Trophoblast cell (in vitro differentiated cells and primary cell): ENCODE results near the gene INSYN2B.
"Not testable (repeated sequence)": the region's sequence is repeated elsewhere in the genome, so short reads cannot be mapped to it uniquely, and the experiment has no call there.

Experiments used
- DNase-seq, 2 donors: peaks; one replicate each; pipeline ENCODE4 v3.0.0-alpha.2; 2016
- H2AFZ ChIP-seq: 2 replicates; pipeline ENCODE4 v1.6.1; 2013; ENCODE audit warnings: low read length, moderate library complexity, mild to moderate bottlenecking; ENCODE audit not compliant: insufficient read depth, poor library complexity
- H2AK5ac ChIP-seq: 2 replicates; pipeline ENCODE4 v1.6.1; 2013; ENCODE audit warnings: mild to moderate bottlenecking, low read length
- H2BK120ac ChIP-seq: 2 replicates; pipeline ENCODE4 v1.6.1; 2013; ENCODE audit warnings: low read length, mild to moderate bottlenecking, moderate library complexity; ENCODE audit not compliant: insufficient read depth, poor library complexity
- H2BK12ac ChIP-seq: 2 replicates; pipeline ENCODE4 v1.6.1; 2013; ENCODE audit warnings: mild to moderate bottlenecking, low read length, moderate library complexity
- H2BK5ac ChIP-seq: 2 replicates; pipeline ENCODE4 v1.6.1; 2013; ENCODE audit warnings: low read length, low read depth, moderate library complexity, mild to moderate bottlenecking; ENCODE audit not compliant: poor library complexity
- H3K14ac ChIP-seq: 2 replicates; pipeline ENCODE4 v1.6.1; 2013; ENCODE audit warnings: mild to moderate bottlenecking, low read length
- H3K18ac ChIP-seq: 2 replicates; pipeline ENCODE4 v1.6.1; 2013; ENCODE audit warnings: mild to moderate bottlenecking, low read length
- H3K23ac ChIP-seq: 2 replicates; pipeline ENCODE4 v1.6.1; 2013; ENCODE audit warnings: low read length
- H3K27ac ChIP-seq: 2 replicates; pipeline ENCODE4 v1.5.1; 2013; ENCODE audit warnings: low read depth, mild to moderate bottlenecking, inconsistent platforms, low read length, moderate library complexity
- H3K27me3 ChIP-seq: 2 replicates; pipeline ENCODE4 v1.6.1; 2013; ENCODE audit warnings: inconsistent platforms, mild to moderate bottlenecking, low read length, moderate library complexity; ENCODE audit not compliant: insufficient read depth
- H3K36me3 ChIP-seq, 2 experiments: 1 replicate in 1 of 2; 2 replicates in 1 of 2; pipeline ENCODE4 v1.6.1; 2013; ENCODE audit warnings: low read length in 2 of 2, mild to moderate bottlenecking in 2 of 2, moderate library complexity in 1 of 2; ENCODE audit not compliant: insufficient read depth in 2 of 2, control insufficient read depth in 1 of 2
- H3K4ac ChIP-seq: 2 replicates; pipeline ENCODE4 v1.6.1; 2013; ENCODE audit warnings: low read depth, mild to moderate bottlenecking, low read length, moderate library complexity
- H3K4me1 ChIP-seq, 2 experiments: 1 replicate in 1 of 2; 2 replicates in 1 of 2; pipeline ENCODE4 v1.6.1; 2013; ENCODE audit warnings: low read length in 2 of 2, mild to moderate bottlenecking in 2 of 2, moderate library complexity in 1 of 2; ENCODE audit not compliant: insufficient read depth in 2 of 2, control insufficient read depth in 1 of 2
- H3K4me2 ChIP-seq: 2 replicates; pipeline ENCODE4 v1.6.1; 2013; ENCODE audit warnings: inconsistent platforms, mild to moderate bottlenecking, low read length, moderate library complexity
- H3K4me3 ChIP-seq: 2 replicates; pipeline ENCODE4 v1.5.1; 2013; ENCODE audit warnings: mild to moderate bottlenecking, low read depth, low read length, inconsistent platforms
- H3K79me1 ChIP-seq: one replicate; pipeline ENCODE4 v1.6.1; 2013; ENCODE audit warnings: low read length
- H3K79me2 ChIP-seq: 2 replicates; pipeline ENCODE4 v1.6.1; 2013; ENCODE audit warnings: low read length, mild to moderate bottlenecking; ENCODE audit not compliant: control insufficient read depth, insufficient read depth, poor library complexity
- H3K9ac ChIP-seq: 2 replicates; pipeline ENCODE4 v1.6.1; 2013; ENCODE audit warnings: mild to moderate bottlenecking, low read length
- H3K9me3 ChIP-seq: 2 replicates; pipeline ENCODE4 v1.6.1; 2013; ENCODE audit warnings: low read depth, mild to moderate bottlenecking, control low read depth, inconsistent platforms, low read length; ENCODE audit not compliant: insufficient read depth
- H4K12ac ChIP-seq: 2 replicates; pipeline ENCODE4 v1.6.1; 2013; ENCODE audit warnings: low read depth, mild to moderate bottlenecking, low read length, moderate library complexity
- H4K8ac ChIP-seq: 2 replicates; pipeline ENCODE4 v1.6.1; 2013; ENCODE audit warnings: low read depth, mild to moderate bottlenecking, low read length, moderate library complexity
- H4K91ac ChIP-seq: one replicate; pipeline ENCODE4 v1.6.1; 2013; ENCODE audit warnings: low read depth, mild to moderate bottlenecking, low read length, moderate library complexity
- WGBS: extraction: QIAGEN DNeasy Blood & Tissue Kit; methylation state at CpG from one replicate; pipeline ENCODE4 v1.1.7; 2013; ENCODE audit warnings: missing lambda C conversion rate; ENCODE audit not compliant: insufficient read length, insufficient coverage; ENCODE audit errors: extremely low coverage; 5-methylcytosine and 5-hydroxymethylcytosine counted together

Gene INSYN2B

DNA sequence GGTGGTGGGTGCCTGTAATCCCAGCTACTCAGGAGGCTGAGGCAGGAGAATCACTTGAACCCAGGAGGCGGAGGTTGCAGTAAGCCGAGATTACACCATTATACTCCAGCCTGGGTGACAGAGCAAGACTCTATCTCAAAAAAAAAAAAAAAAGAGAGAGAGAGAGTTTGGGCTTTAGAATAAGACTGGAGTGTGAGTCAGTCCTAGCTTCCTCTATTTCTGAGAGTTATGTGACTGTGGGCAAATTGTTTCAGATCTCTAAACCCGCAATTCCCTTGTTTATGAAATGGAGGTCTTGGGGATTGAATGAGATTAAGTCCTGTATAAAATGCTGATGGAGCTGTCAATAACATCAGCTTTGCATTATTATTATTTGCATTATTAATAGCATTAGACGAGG is 27.1 kb downstream of the INSYN2B start:
- H2BK5ac ChIP-seq, H3K4ac ChIP-seq, H4K8ac ChIP-seq, H3K9ac ChIP-seq, H2BK120ac ChIP-seq, H3K27me3 ChIP-seq, H3K4me2 ChIP-seq, H3K27ac ChIP-seq, H2AK5ac ChIP-seq, H2BK12ac ChIP-seq, H3K4me3 ChIP-seq, H4K91ac ChIP-seq, H3K9me3 ChIP-seq, H3K79me1 ChIP-seq, H3K18ac ChIP-seq, H3K79me2 ChIP-seq, H4K12ac ChIP-seq, H3K14ac ChIP-seq, H3K36me3 ChIP-seq, H2AFZ ChIP-seq, H3K4me1 ChIP-seq, H3K23ac ChIP-seq, DNase-seq: not testable (repeated sequence)
- no CpG with 5 or more reads among the region's 4 CpGs for WGBS

- Histone ChIP-seq H3K27ac (no peak overlapping the region), H3K18ac (no peak overlapping the region), H3K9me3 (no peaks in the 10 kb centered on the region), H2AK5ac (no peak overlapping the region), H3K4me1 (no peaks in the 10 kb centered on the region), H3K14ac (no peak overlapping the region), H3K4me3 (no peak overlapping the region), H2AFZ (no peak overlapping the region), H3K79me1 (no peaks in the 10 kb centered on the region), H3K79me2 (no peaks in the 10 kb centered on the region), H3K4ac (no peak overlapping the region), H3K23ac (no peak overlapping the region), H3K27me3 (no peaks in the 10 kb centered on the region), H2BK120ac (no peak overlapping the region), H3K4me2 (no peak overlapping the region), H2BK12ac (no peak overlapping the region), H4K12ac (no peak overlapping the region), H4K8ac (no peak overlapping the region), H4K91ac (no peak overlapping the region), H2BK5ac (no peak overlapping the region), H3K36me3 (no peaks in the 10 kb centered on the region), H3K9ac (no peak overlapping the region)
- WGBS = no CpG with 5 or more reads among the region's 2 CpGs
- DNase-seq = no peak
These were observed 30.0 kb downstream of the INSYN2B start for GRCh38 chr5:169950333-169950732.

- Histone ChIP-seq H4K8ac (no peak overlapping the region), H2BK12ac (no peak overlapping the region), H3K27ac (no peak overlapping the region), H3K4me1 (no peaks in the 10 kb centered on the region), H4K12ac (no peak overlapping the region), H3K27me3 (no peaks in the 10 kb centered on the region), H3K36me3 (no peaks in the 10 kb centered on the region), H4K91ac (no peak overlapping the region), H3K79me2 (no peaks in the 10 kb centered on the region), H3K14ac (no peak overlapping the region), H3K4me2 (no peak overlapping the region), H3K23ac (no peak overlapping the region), H3K79me1 (no peaks in the 10 kb centered on the region), H2AFZ (no peak overlapping the region), H2BK120ac (no peak overlapping the region), H3K4ac (no peak overlapping the region), H3K18ac (no peak overlapping the region), H2BK5ac (no peak overlapping the region), H3K9me3 (no peaks in the 10 kb centered on the region), H3K9ac (no peak overlapping the region), H3K4me3 (no peak overlapping the region), H2AK5ac (no peak overlapping the region)
- WGBS = no CpG with 5 or more reads among the region's 5 CpGs
- no peak for DNase-seq
These were observed 33.5 kb downstream of the INSYN2B start for GRCh38 chr5:169946743-169947295.

GRCh38 chr5:169945831-169946261 is 34.4 kb downstream of the INSYN2B start:
- Histone ChIP-seq H3K18ac (no peak overlapping the region), H3K23ac (no peak overlapping the region), H3K4me3 (no peak overlapping the region), H4K91ac (no peak overlapping the region), H3K14ac (no peak overlapping the region), H2AK5ac (no peak overlapping the region), H2AFZ (no peak overlapping the region), H4K8ac (no peak overlapping the region), H3K9me3 (no peaks in the 10 kb centered on the region), H3K27ac (no peak overlapping the region), H3K9ac (no peak overlapping the region), H2BK120ac (no peak overlapping the region), H3K27me3 (no peaks in the 10 kb centered on the region), H4K12ac (no peak overlapping the region), H3K4me1 (no peaks in the 10 kb centered on the region), H3K4ac (no peak overlapping the region), H2BK5ac (no peak overlapping the region), H3K79me2 (no peaks in the 10 kb centered on the region), H3K4me2 (no peak overlapping the region), H3K36me3 (no peaks in the 10 kb centered on the region), H2BK12ac (no peak overlapping the region), H3K79me1 (no peaks in the 10 kb centered on the region)
- no CpG with 5 or more reads among the region's 3 CpGs for WGBS
- no peak for DNase-seq
